Liver (tissue), 9 donors: ENCODE data around the gene FAM174A. TPM values are rescaled to one million over a fixed set of nuclear protein-coding genes. Genes with fewer than 3 reads are reported as not detected.

Experiments used
- DNase-seq: peaks from one replicate; pipeline ENCODE4 v3.0.0-alpha.2; 2017; ENCODE audit warnings: low spot score
- H3K27ac ChIP-seq, 2 donors: one replicate each; pipeline ENCODE4 v1.7.0; 2013; ENCODE audit warnings: inconsistent platforms in 2 of 2, low read length in 2 of 2, control low read depth in 1 of 2, low read depth in 1 of 2, mild to moderate bottlenecking in 1 of 2
- H3K27me3 ChIP-seq, 4 donors: one replicate each; pipeline versions ENCODE4 v1.6.1 to v1.7.0; 2013; ENCODE audit warnings: low read length in 3 of 4, inconsistent platforms in 1 of 4, mild to moderate bottlenecking in 1 of 4, moderate library complexity in 1 of 4; ENCODE audit not compliant: control insufficient read depth in 4 of 4, insufficient read depth in 4 of 4
- H3K36me3 ChIP-seq, 4 donors: one replicate each; pipeline versions ENCODE4 v1.6.1 to v1.7.0; 2013; ENCODE audit warnings: low read length in 3 of 4, mild to moderate bottlenecking in 3 of 4, low read depth in 1 of 4, moderate library complexity in 1 of 4; ENCODE audit not compliant: control insufficient read depth in 4 of 4, insufficient read depth in 3 of 4
- H3K4me1 ChIP-seq, 4 donors: one replicate each; pipeline versions ENCODE4 v1.6.1 to v1.7.0; 2013; ENCODE audit warnings: low read length in 3 of 4, mild to moderate bottlenecking in 3 of 4, moderate library complexity in 1 of 4; ENCODE audit not compliant: control insufficient read depth in 4 of 4, insufficient read depth in 4 of 4
- H3K4me3 ChIP-seq, 3 donors: one replicate each; pipeline versions ENCODE4 v1.6.1 to v1.7.0; 2013; ENCODE audit warnings: low read length in 3 of 3, control low read depth in 1 of 3, low read depth in 1 of 3, mild to moderate bottlenecking in 1 of 3
- H3K9ac ChIP-seq, 2 donors: one replicate each; pipeline ENCODE4 v1.7.0; 2013; ENCODE audit warnings: low read length in 2 of 2, mild to moderate bottlenecking in 2 of 2, moderate library complexity in 2 of 2, control low read depth in 1 of 2, low read depth in 1 of 2
- H3K9me3 ChIP-seq, 4 donors: one replicate each; pipeline versions ENCODE4 v1.6.1 to v1.7.0; 2013; ENCODE audit warnings: low read length in 3 of 4; ENCODE audit not compliant: control insufficient read depth in 4 of 4
- ATF3 ChIP-seq: IDR thresholded peaks from 2 replicates; pipeline ENCODE4 v1.6.1; 2016; ENCODE audit warnings: antibody characterized with exemption
- CTCF ChIP-seq: fragments of 150-350 bp; IDR thresholded peaks from 2 replicates; pipeline ENCODE4 v1.5.1; 2017; ENCODE audit warnings: improper control_type of control experiment, low read depth, low read length; ENCODE audit not compliant: missing input control
- EGR1 ChIP-seq, 2 donors: IDR thresholded peaks; 2 replicates each; pipeline ENCODE4 v1.6.1; 2016 to 2018; ENCODE audit warnings: antibody characterized with exemption in 2 of 2, low read depth in 2 of 2
- FOXA1 ChIP-seq: IDR thresholded peaks from 2 replicates; pipeline ENCODE4 v1.6.1; 2016; ENCODE audit warnings: antibody characterized with exemption
- FOXA2 ChIP-seq: IDR thresholded peaks from 2 replicates; pipeline ENCODE4 v1.6.1; 2016; ENCODE audit warnings: antibody characterized with exemption
- HNF4A ChIP-seq, 2 donors: conservative IDR thresholded peaks; 2 replicates each; pipeline ENCODE4 v1.6.1; 2016; ENCODE audit warnings: antibody characterized with exemption in 2 of 2, mild to moderate bottlenecking in 2 of 2
- JUND ChIP-seq, 2 donors: IDR thresholded peaks; 2 replicates each; pipeline ENCODE4 v1.6.1; 2016; ENCODE audit warnings: antibody characterized with exemption in 2 of 2
- NR2F2 ChIP-seq: IDR thresholded peaks from 2 replicates; pipeline ENCODE4 v1.6.1; 2016; ENCODE audit warnings: antibody characterized with exemption
- RAD21 ChIP-seq, 2 donors: IDR thresholded peaks; 2 replicates each; pipeline ENCODE4 v1.6.1; 2016; ENCODE audit warnings: antibody characterized with exemption in 2 of 2, mild to moderate bottlenecking in 2 of 2
- REST ChIP-seq: IDR thresholded peaks from 2 replicates; pipeline ENCODE4 v1.6.1; 2016; ENCODE audit warnings: antibody characterized with exemption, mild to moderate bottlenecking
- RXRA ChIP-seq, 2 donors: IDR thresholded peaks; 2 replicates each; pipeline ENCODE4 v1.6.1; 2017 to 2018; ENCODE audit warnings: antibody characterized with exemption in 2 of 2, mild to moderate bottlenecking in 1 of 2
- SP1 ChIP-seq: IDR thresholded peaks from 2 replicates; pipeline ENCODE4 v1.6.1; 2018; ENCODE audit warnings: antibody characterized with exemption, mild to moderate bottlenecking
- TAF1 ChIP-seq: conservative IDR thresholded peaks from 2 replicates; pipeline ENCODE4 v1.6.1; 2016; ENCODE audit warnings: antibody characterized with exemption, mild to moderate bottlenecking
- YY1 ChIP-seq: IDR thresholded peaks from 2 replicates; pipeline ENCODE4 v1.6.1; 2016; ENCODE audit warnings: antibody characterized with exemption, mild to moderate bottlenecking
- WGBS: extraction: QIAGEN DNeasy Blood & Tissue Kit; methylation state at CpG from one replicate; pipeline ENCODE4 v1.1.7; 2013; 5-methylcytosine and 5-hydroxymethylcytosine counted together
- polyA plus RNA-seq, 2 donors: library from polyadenylated mRNA; stranded (reverse) in 1 of 2; unstranded in 1 of 2; fragments of 200-250 nt in 1 of 2; fragments of >200 nt in 1 of 2; fragmentation: Nextera tagmentation in 1 of 2; extraction: Ambion mirVana in 1 of 2; gene quantifications; one replicate each; pipeline versions ENCODE4 v1.2.1 to v1.2.3, GENCODE V29; 2013 to 2015
- total RNA-seq, 2 donors: library from RNA; depleted of rRNA; stranded (reverse); fragments of >200 nt; gene quantifications; one replicate each; pipeline ENCODE4 v1.2.3, GENCODE V29; 2014
- donor health status: healthy.
- donor health status: healthy.
- donor health status: healthy.
- donor health status: healthy.
- donor health status: healthy.

FAM174A gene
- total and polyA plus RNA-seq, 4 donors, result 8.4 to 20.4 (median 15.9) TPM

DNA sequence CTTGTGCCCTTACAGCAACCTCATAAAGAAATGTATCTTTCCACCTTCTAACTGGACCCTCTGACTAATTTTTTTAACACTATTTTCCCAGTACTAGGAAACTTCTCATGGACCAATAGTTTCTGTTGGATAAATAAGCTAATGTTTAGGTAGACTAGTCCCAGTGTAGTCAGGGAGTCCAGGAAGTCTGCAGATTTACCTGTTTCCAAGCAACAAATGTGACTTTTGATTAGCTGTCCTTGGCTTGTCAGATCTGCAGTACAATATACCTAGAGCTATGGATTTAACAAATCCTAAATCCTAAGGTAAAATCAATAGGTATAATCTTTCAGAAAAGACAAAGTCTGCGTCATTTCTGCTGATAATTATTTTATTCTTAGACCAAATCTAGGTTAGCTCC, 55.7 kb downstream of the FAM174A start (continued):
- TF ChIP-seq ATF3 (no peak), HNF4A (conservative IDR thresholded peaks at IDR 0.05) (no peak), FOXA2 (no peak), EGR1 (IDR thresholded peaks at IDR 0.05; ENCODE audit: low read depth in 2 of 2) (no peak), SP1 (no peak)

DNA sequence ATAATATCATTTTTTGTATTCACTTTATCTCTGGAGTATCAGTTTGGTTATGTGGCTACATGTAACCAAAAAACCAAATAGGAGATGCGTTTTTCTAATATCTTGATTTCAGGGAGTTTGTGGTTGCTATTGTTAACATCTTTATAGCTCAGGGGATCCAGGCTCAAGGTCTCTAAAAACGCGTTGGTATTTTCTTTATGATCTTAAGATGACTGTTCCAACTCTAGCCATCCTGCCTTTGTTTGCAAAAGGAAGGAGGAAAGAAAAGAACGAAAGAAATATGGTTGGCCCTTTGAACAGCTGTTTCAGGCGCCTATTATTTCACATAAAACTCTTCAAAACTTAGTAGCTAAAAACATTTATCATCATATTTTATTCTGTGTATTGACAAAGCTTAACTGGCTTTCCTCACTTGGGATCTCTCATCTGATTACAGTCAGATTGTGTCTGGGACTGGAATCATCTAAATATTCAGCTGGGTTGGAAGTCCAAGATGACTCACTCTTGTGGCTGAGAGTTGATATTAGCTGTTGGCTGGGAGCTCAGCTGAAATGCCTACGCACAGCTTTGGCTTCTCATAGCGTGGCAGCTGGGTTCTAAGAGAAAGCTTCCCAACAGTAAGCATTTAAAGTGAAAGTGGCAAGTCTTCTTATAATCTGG, 60.1 kb downstream of the FAM174A start:
- H3K9ac ChIP-seq, result no peak overlapping the region
- no peaks in the 10 kb centered on the region for H3K4me1 ChIP-seq
- no peak overlapping the region for H3K27ac ChIP-seq
- no peaks in the 10 kb centered on the region for H3K9me3 ChIP-seq
- no peaks in the 10 kb centered on the region for H3K27me3 ChIP-seq
- no peaks in the 10 kb centered on the region for H3K36me3 ChIP-seq
- no peak for DNase-seq
- H3K4me3 ChIP-seq, result no peak overlapping the region
- 85% methylated on average over 7 of the region's 7 CpGs for WGBS
- TF ChIP-seq FOXA1 (no peak), NR2F2 (no peak), FOXA2 (no peak), ATF3 (no peak), CTCF (no peak)

DNA sequence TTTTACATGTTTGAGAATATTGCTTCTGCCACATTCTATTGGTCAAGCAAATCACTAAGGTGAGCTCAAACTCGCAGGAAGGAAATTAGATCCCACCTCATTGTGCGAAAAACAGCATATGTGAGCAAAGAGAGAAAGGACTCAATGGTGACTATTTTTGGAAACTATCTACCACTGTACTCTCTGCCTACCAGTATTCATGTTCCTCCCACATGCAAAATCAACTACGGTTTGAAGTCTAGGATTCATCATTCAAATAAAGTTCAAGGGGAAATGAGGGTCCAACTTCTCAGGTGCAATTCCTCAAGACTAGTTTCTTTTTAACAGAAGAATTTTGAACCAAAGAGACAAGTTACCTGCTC, 60.6 kb downstream of the FAM174A start:
- no peak overlapping the region for H3K9ac ChIP-seq
- no peaks in the 10 kb centered on the region for H3K4me1 ChIP-seq
- H3K36me3 ChIP-seq, result no peaks in the 10 kb centered on the region
- TF ChIP-seq HNF4A (conservative IDR thresholded peaks at IDR 0.05), result no peak
- no peak for TF ChIP-seq JUND (IDR thresholded peaks at IDR 0.05)
- no peak for TF ChIP-seq RAD21 (IDR thresholded peaks at IDR 0.05)
- TF ChIP-seq FOXA2, result no peak
- TF ChIP-seq FOXA1, result no peak
- no peak for TF ChIP-seq NR2F2
- no peak for TF ChIP-seq TAF1
- TF ChIP-seq REST, result no peak
- TF ChIP-seq RXRA (IDR thresholded peaks at IDR 0.05), result no peak
- TF ChIP-seq ATF3, result no peak
- TF ChIP-seq YY1, result no peak
- no peak overlapping the region for H3K27ac ChIP-seq
- H3K9me3 ChIP-seq, result no peaks in the 10 kb centered on the region
- no peaks in the 10 kb centered on the region for H3K27me3 ChIP-seq
- no peak overlapping the region for H3K4me3 ChIP-seq
- DNase-seq, result no peak
- WGBS, result 89% methylated on average over 3 of the region's 3 CpGs
